Measurements from ENCODE around the gene POLRMT.

- TF ChIP-seq CTCF (IDR thresholded peaks at IDR 0.05) (no peak), POLR2AphosphoS5 (IDR thresholded peaks at IDR 0.05) (no peak), EP300 (IDR thresholded peaks at IDR 0.05) (no peak), POLR2A (IDR thresholded peaks at IDR 0.05) (no peak)
These were observed 39.8 kb downstream of the POLRMT start for GRCh38 chr19:593505-593904.
